OCI-LY7 (cell line): ENCODE measurements around the gene HTRA1. TPM values are rescaled to one million over a fixed set of nuclear protein-coding genes. Genes with fewer than 3 reads are reported as not detected.

Source experiments
- BruUV-seq: library from RNA; stranded (reverse); fragments of 400-500 nt; replicated peaks from 2 replicates; lab custom pipeline; 2021; lab: Mats Ljungman, UMichigan
- CTCF ChIA-PET: fragments of 300-600 bp; sonication (Branson Sonifier 250); formaldehyde crosslinking; loops from one replicate; lab custom pipeline; 2022; ENCODE audit warnings: antibody characterized with exemption; ENCODE audit not compliant: unreplicated experiment; lab: Charles Lee
- POLR2A ChIA-PET: fragments of 300-600 bp; sonication (Branson Sonifier 250); formaldehyde crosslinking; loops from one replicate; lab custom pipeline; 2022; ENCODE audit warnings: antibody characterized with exemption; lab: Charles Lee
- DNase-seq: peaks from one replicate; pipeline ENCODE4 v3.0.0-alpha.2; 2015; ENCODE audit warnings: low spot score
- H2AFZ ChIP-seq: fragments of 200-600 bp; sonication (generic), shearing (Covaris generic); 2 replicates; pipeline ENCODE4 v1.6.1; 2014; ENCODE audit warnings: mild to moderate bottlenecking, antibody characterized with exemption, low read length, moderate library complexity
- H3K27ac ChIP-seq: fragments of 200-600 bp; sonication (generic); 2 replicates; pipeline ENCODE4 v1.5.1; 2014; ENCODE audit warnings: mixed run types, low read depth, mild to moderate bottlenecking, moderate library complexity, low read length, inconsistent platforms; ENCODE audit not compliant: poor library complexity, severe bottlenecking
- H3K36me3 ChIP-seq: fragments of 200-600 bp; sonication (generic); 2 replicates; pipeline ENCODE4 v1.6.1; 2014; ENCODE audit warnings: mild to moderate bottlenecking, antibody characterized with exemption, low read length, moderate library complexity, mixed read lengths; ENCODE audit not compliant: insufficient read depth
- H3K4me1 ChIP-seq: fragments of 200-600 bp; sonication (generic); 2 replicates; pipeline ENCODE4 v1.5.1; 2014; ENCODE audit warnings: mild to moderate bottlenecking, low read length; ENCODE audit not compliant: insufficient read depth, poor library complexity, severe bottlenecking
- H3K4me2 ChIP-seq: fragments of 200-600 bp; sonication (generic); 2 replicates; pipeline ENCODE4 v1.6.1; 2014; ENCODE audit warnings: mild to moderate bottlenecking, low read length
- H3K4me3 ChIP-seq: fragments of 200-600 bp; sonication (generic); 2 replicates; pipeline ENCODE4 v1.5.1; 2014; ENCODE audit warnings: mild to moderate bottlenecking, low read depth, low read length; ENCODE audit not compliant: poor library complexity, severe bottlenecking
- H3K79me2 ChIP-seq: fragments of 200-600 bp; sonication (generic); 2 replicates; pipeline ENCODE4 v1.6.1; 2016; ENCODE audit warnings: low read depth, mild to moderate bottlenecking, low read length, moderate library complexity, mixed read lengths; ENCODE audit not compliant: insufficient read depth
- H3K9me2 ChIP-seq: fragments of 200-600 bp; sonication (generic); 2 replicates; pipeline ENCODE4 v1.6.1; 2016; ENCODE audit warnings: mild to moderate bottlenecking, low read length, mixed read lengths; ENCODE audit not compliant: insufficient read depth
- H3K9me3 ChIP-seq: fragments of 200-600 bp; sonication (generic); 2 replicates; pipeline ENCODE4 v1.6.1; 2014; ENCODE audit warnings: mild to moderate bottlenecking, mixed run types, low read length, mixed read lengths
- H4K20me1 ChIP-seq: fragments of 200-600 bp; sonication (generic); 2 replicates; pipeline ENCODE4 v1.6.1; 2014; ENCODE audit warnings: mild to moderate bottlenecking, antibody characterized with exemption, low read length, moderate library complexity, mixed read lengths; ENCODE audit not compliant: insufficient read depth
- CTCF ChIP-seq: fragments of 200-600 bp; sonication (generic); conservative IDR thresholded peaks from 2 replicates; pipeline ENCODE4 v1.5.1; 2014; ENCODE audit warnings: mild to moderate bottlenecking, antibody characterized with exemption, low read length, moderate library complexity, mixed read lengths
- EZH2phosphoT487 ChIP-seq: fragments of 200-600 bp; sonication (generic); IDR thresholded peaks from 2 replicates; pipeline ENCODE4 v1.6.1; 2018; ENCODE audit warnings: low read depth, borderline replicate concordance, mild to moderate bottlenecking, mixed run types, antibody characterized with exemption, low read length, moderate library complexity, mixed read lengths
- intact Hi-C: fragments of 100-400 bp; cut with micrococcal nuclease; formaldehyde crosslinking; loops from one replicate; pipeline ENCODE4 v1.10.0; 2022; ENCODE audit not compliant: unreplicated experiment
- total RNA-seq, 2 experiments: library from RNA; depleted of rRNA in 1 of 2; stranded (reverse); fragments of >200 nt in 1 of 2; shearing (Covaris generic) in 1 of 2; gene quantifications; 2 replicates each; pipeline ENCODE4 v1.2.3, GENCODE V29; 2014 to 2022

HTRA1 gene
- total RNA-seq, 2 experiments from 2014 or later, result not detected

GRCh38 chr10:122514045-122514840 is 52.9 kb downstream of the HTRA1 start:
- H3K4me1 ChIP-seq, result no peaks in the 10 kb centered on the region
- TF ChIP-seq EZH2phosphoT487, result no peak
- TF ChIP-seq CTCF, result no peak
- H3K4me3 ChIP-seq, result no peak overlapping the region
- no peaks in the 10 kb centered on the region for H3K9me2 ChIP-seq
- no TSS peak for BruUV-seq
- intact Hi-C loops, result no loop called here
- no peaks in the 10 kb centered on the region for H3K36me3 ChIP-seq
- CTCF ChIA-PET, result interaction anchor here (0.5 kb wide), 1 partner anchor 528 kb away, joined by 4 read pairs; no protein-coding TSS in a partner anchor
- POLR2A ChIA-PET, result no interaction called here
- DNase-seq, result no peak
- no peak overlapping the region for H3K4me2 ChIP-seq
- H3K79me2 ChIP-seq, result no peaks in the 10 kb centered on the region
- no peak overlapping the region for H3K27ac ChIP-seq
- no peak overlapping the region for H2AFZ ChIP-seq
- H4K20me1 ChIP-seq, result no peaks in the 10 kb centered on the region
- H3K9me3 ChIP-seq, result no peaks in the 10 kb centered on the region

GRCh38 chr10:122515022-122515424 is 53.7 kb downstream of the HTRA1 start:
- H3K9me2 ChIP-seq, result no peaks in the 10 kb centered on the region
- no peaks in the 10 kb centered on the region for H3K36me3 ChIP-seq
- no peak overlapping the region for H3K4me2 ChIP-seq
- BruUV-seq, result no TSS peak
- no peak for DNase-seq
- no peak overlapping the region for H3K4me3 ChIP-seq
- ChIA-PET CTCF (no interaction called here), POLR2A (no interaction called here)
- no peaks in the 10 kb centered on the region for H3K79me2 ChIP-seq
- no peaks in the 10 kb centered on the region for H3K9me3 ChIP-seq
- no peak overlapping the region for H3K27ac ChIP-seq
- no peak for TF ChIP-seq EZH2phosphoT487
- no peak for TF ChIP-seq CTCF
- intact Hi-C loops, result no loop called here
- no peak overlapping the region for H2AFZ ChIP-seq
- H3K4me1 ChIP-seq, result no peaks in the 10 kb centered on the region
- H4K20me1 ChIP-seq, result no peaks in the 10 kb centered on the region

- no peaks in the 10 kb centered on the region for H3K9me2 ChIP-seq
- H3K27ac ChIP-seq, result no peak overlapping the region
- no peak for DNase-seq
- H3K4me1 ChIP-seq, result no peaks in the 10 kb centered on the region
- H3K36me3 ChIP-seq, result no peaks in the 10 kb centered on the region
- no peaks in the 10 kb centered on the region for H3K9me3 ChIP-seq
- H2AFZ ChIP-seq, result no peak overlapping the region
- TF ChIP-seq EZH2phosphoT487, result no peak
- H3K79me2 ChIP-seq, result no peaks in the 10 kb centered on the region
- H3K4me3 ChIP-seq, result no peak overlapping the region
- intact Hi-C loops, result no loop called here
- POLR2A ChIA-PET, result no interaction called here
- H3K4me2 ChIP-seq, result no peak overlapping the region
- BruUV-seq, result no TSS peak
- no peaks in the 10 kb centered on the region for H4K20me1 ChIP-seq
- CTCF ChIA-PET, result no interaction called here
Measured at GRCh38 chr10:122515588-122516231, 54.4 kb downstream of the HTRA1 start.
